Muscle of back (tissue), 13 donors: ENCODE results near the gene FKRP. TPM values are rescaled to one million over a fixed set of nuclear protein-coding genes. Genes with fewer than 3 reads are reported as not detected.
"Not testable (repeated sequence)": the region's sequence is repeated elsewhere in the genome, so short reads cannot be mapped to it uniquely, and the experiment has no call there.

Experiments
- DNase-seq, 3 donors: peaks; one replicate each; pipeline versions ENCODE4 v3.0.0 to v3.0.0-alpha.2; 2013
- long read RNA-seq, 9 donors: transcript quantifications; one replicate each; lab custom pipeline, GENCODE V29; 2026
- polyA plus RNA-seq, 10 donors: library from polyadenylated mRNA; unstranded; fragments of 120-200 nt; gene quantifications; one replicate each; pipeline ENCODE4 v1.2.1, GENCODE V29; 2013; ENCODE audit not compliant: insufficient read length in 10 of 10

FKRP gene, protein sequence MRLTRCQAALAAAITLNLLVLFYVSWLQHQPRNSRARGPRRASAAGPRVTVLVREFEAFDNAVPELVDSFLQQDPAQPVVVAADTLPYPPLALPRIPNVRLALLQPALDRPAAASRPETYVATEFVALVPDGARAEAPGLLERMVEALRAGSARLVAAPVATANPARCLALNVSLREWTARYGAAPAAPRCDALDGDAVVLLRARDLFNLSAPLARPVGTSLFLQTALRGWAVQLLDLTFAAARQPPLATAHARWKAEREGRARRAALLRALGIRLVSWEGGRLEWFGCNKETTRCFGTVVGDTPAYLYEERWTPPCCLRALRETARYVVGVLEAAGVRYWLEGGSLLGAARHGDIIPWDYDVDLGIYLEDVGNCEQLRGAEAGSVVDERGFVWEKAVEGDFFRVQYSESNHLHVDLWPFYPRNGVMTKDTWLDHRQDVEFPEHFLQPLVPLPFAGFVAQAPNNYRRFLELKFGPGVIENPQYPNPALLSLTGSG
- polyA plus RNA-seq = 10 to 100 TPM; 12.5 to 21.1 (median 16.7) TPM
- long read RNA-seq, donor 1, partial matches to known transcripts = 0 of 2 reads
- long read RNA-seq, donor 1, other reads (novel, unspliced or antisense) = 0 of 2 reads
- long read RNA-seq, donor 2, partial matches to known transcripts = 0 of 10 reads
- long read RNA-seq, donor 2, other reads (novel, unspliced or antisense) = 5 of 10 reads
- long read RNA-seq, donor 3 = 0 reads
- long read RNA-seq, donor 4, partial matches to known transcripts = 0 of 1 reads
- long read RNA-seq, donor 4, other reads (novel, unspliced or antisense) = 0 of 1 reads
- long read RNA-seq, donor 5, partial matches to known transcripts = 0 of 6 reads
- long read RNA-seq, donor 5, other reads (novel, unspliced or antisense) = 0 of 6 reads
- long read RNA-seq, donor 6, partial matches to known transcripts = 6 of 15 reads
- long read RNA-seq, donor 6, other reads (novel, unspliced or antisense) = 0 of 15 reads
- long read RNA-seq, donor 7, partial matches to known transcripts = 0 of 3 reads
- long read RNA-seq, donor 7, other reads (novel, unspliced or antisense) = 0 of 3 reads
- long read RNA-seq, donor 8, partial matches to known transcripts = 0 of 1 reads
- long read RNA-seq, donor 8, other reads (novel, unspliced or antisense) = 0 of 1 reads
- long read RNA-seq, donor 9, partial matches to known transcripts = 0 of 1 reads
- long read RNA-seq, donor 9, other reads (novel, unspliced or antisense) = 0 of 1 reads

DNA sequence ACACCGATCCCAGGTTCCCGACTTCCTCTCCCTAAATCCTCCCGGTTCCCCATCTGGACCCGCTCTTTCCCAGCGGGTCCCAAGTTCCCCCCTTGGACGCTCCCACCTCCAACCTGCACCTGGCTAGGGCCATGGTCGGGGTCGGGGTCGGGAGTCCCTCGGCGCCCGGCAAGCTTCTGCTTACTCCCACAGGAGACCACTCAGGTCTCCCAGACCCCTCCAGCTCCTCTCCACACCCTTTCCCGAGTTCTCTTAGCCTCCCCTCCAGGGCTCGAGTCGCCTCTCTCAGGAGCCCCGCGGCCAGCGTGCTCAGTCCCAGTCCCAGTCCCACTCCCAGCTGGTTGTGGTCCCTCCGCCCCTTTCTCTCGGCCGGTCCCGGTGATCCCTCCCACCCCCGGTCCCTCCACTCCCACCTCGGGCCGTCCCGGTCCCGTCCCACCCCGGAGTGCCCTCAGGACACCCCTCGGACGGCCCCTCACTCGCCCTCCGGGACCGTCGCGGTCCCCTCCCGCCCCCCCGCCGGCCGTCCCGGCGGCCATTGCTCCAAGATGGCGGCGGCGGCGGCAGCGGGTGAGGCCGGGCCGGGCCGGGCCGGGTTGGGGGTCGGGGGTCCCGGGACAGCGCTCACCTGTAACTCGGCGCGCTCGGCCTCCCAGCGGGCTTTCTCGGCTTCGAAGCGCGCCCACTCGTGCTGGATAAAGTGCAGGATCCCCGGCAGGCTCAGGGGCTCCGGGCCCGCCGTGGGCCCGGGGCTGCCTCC lies at the start of gene FKRP:
TSS of gene FKRP (plus strand) at position 537 of the 760 bp plus-strand sequence. CDS start 9,394 bp downstream, outside the sequence.
- peak in 1 of 3 donors; percentile 71 for DNase-seq

DNA sequence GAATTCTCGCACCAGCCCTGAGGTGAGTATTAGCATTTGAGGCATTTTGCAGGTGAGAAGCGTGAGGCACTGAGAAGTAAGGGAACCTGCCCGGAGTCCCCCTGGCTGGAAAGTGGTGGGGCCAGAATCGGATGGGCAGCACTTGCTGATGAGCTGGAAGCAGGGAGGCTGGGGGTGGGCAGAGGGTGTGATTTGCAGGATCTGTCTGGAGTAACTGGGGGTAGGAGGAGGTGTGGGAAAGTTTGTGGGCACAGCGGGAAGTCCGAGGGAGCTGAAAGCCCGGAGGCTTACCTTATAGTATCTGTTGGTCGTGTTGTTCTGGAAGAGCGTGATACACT lies 49.0 kb upstream of the FKRP start:
- DNase-seq = no peak

DNA sequence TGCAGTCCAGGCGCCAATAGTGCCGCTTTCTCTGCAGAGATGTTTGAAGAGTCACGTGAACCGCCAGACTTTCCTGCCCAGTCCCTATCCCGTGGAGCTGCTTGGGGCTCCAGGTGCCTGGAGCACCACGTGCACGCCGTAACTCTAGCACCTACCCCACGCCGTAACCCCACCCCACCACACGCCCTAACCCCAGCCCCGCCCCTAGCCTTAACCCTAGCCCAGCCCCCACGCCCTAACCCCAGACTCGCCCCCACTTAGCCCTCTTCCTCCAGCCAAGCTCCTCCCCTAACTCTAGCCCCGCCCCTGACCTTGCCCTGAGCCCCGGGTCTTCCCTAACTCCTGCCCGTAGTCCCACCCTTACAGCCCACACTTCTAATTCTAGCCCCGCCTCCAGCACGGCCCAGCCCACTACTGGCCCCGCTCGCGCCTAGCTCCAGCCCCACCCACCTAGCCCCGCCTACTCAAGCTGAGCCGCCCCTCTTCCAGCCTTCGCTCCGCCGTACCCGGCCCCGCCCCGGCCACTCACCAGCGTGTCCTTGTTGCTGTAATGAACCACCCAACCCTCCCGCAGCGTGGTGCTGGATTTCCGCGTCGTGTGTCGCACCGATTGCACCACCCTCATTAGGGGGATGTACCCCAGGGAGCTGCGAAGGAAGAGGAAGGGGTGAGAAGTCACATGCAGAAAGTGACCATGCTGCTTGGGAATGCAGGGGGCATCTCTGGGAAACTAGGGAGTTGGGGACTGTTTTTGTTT lies 48.5 kb upstream of the FKRP start:
- DNase-seq = peak; percentile 63 to 88 (median 70)

DNA sequence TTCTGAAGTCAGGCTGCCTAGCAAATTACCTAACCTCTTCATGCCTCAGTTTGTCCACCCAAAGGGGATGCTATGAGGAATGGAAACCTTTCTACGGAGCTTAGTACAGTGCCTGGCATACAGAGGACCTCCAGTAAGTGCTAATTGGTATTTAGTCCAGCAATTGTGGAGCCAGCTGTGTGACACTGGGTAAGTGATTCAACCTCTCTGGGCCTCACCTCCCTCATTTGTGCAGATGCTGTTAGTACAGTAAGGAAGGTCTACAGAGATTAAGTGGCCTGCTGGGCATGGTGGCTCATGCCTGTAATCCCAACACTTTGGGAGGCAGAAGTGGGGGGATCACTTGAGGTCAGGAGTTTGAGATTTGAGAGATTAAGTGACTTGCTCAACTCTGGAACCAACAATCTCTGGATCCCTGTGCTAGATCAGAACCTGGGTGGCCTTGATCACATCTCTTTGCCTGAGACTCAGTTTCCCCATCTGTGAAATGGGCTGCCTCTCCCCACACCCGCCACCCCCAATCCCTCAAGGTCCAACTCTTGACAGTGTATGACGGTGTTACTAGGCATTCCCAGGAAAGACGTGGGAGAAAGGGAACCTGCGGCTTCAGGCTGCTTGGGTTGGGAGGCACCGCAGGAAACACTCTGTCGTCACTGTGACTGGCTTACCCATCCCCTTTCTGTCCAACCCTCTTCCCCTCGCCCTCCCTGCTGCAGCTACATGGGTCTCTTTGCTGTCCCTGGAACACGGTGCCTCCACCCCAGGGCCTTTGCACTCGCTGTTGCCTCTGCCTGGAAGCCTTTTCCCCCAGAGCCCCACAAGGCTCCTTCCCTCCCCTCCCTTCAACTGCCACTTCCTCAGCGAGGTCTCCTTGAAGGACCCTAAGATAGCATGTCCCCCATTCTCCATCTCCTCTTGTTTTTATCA lies 47.2 kb upstream of the FKRP start:
- DNase-seq = no peak

DNA sequence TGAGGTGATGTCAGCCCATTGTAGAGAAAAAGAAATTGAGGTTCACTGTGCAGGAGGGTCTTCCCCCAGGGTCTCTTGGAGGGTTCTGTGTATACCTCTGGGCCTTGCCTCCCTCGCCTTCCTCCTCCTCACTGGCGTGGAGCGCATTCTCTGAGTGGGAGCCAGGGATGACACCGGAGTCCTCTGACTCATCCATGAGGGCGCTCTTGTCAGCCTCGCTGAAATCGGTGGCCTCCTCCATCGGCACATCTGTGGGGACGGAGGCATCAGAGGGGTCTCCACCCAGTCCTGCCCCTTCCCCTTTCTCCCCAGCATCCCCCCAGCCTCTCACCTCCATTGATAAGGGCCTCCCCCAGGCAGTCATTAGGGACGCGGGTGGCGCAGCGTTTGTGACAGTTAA lies 45.2 kb upstream of the FKRP start:
- DNase-seq = no peak

DNA sequence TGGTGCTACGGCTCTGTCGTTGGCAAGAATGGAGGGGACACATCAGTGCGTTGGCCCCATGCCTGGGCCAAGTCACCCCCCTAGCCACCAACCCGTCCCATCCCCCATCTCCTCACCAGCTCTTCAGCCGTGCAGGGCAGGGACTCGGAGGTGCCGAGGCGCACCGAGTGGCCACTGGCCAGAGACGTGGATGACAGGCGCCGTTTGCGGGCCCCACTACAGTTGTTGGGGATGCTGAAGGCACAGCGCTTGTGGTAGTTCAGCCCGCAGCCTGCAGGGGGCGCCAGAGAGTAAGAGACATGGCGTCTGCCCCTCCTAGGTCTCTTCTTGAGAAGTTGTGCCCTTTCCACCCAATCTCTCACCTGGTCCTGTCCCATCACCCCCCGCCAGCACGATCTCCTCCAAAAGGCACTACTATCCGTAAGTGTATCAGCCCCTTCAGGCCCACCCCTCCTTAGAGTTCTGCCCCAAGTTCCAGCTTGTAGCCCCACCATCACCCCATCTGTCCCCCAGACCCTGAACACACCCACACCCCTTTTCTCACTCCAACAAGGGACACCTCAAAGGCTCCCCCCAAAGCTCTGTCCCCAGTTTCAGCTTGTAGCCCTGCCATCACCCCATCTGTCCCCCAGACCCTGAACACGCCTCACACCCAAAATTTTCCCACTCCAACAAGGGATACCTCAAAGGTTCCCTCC lies 41.3 kb upstream of the FKRP start:
- DNase-seq = peak in 1 of 3 donors; percentile 66

DNA sequence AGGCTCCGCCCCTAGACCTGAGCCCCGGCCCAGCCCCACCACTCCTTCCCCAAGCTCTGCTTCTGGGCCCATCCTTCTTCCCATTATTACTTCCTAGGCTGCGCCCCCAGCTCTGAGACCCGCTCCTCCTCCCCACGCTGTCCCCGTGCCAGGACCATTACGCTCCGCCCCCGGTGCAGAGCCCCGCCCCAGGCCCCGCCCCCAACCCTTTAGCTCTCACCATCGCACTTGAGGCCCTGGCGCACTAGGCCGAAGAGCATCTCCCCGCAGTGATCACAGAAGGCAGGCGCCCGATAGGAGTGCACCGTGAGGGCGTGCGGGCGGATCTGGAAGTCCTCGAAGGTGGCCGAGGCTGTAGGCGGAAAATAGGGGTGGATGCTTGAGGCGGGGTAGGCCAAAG lies 35.2 kb upstream of the FKRP start:
- no peak for DNase-seq

DNA sequence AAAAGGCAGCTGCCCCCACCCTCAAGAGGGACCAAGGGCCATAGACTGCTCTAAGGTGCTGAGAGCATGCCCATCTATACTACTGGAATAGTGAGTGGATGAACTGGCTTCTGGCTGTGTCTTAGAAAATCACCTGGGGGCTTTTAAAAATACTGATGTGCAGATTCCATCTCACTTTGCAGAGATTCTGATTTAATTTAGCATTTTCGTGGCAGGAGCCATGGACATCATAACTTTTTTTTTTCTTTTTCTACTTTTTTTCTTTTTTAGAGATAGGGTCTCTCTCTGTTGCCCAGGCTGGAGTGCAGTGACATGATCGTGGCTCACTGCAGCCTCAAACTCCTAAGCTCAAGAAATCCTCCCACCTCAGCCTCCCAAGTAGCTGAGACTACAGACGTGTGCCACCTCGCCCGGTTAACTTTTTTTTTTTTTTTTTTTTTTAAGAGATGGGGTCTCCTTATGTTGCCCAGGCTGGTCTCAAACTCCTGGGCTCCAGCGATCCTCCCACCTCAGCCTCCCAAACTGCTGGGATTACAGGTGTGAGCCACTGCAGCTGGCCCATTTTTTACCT lies 33.0 kb upstream of the FKRP start:
- not testable (repeated sequence) for DNase-seq

DNA sequence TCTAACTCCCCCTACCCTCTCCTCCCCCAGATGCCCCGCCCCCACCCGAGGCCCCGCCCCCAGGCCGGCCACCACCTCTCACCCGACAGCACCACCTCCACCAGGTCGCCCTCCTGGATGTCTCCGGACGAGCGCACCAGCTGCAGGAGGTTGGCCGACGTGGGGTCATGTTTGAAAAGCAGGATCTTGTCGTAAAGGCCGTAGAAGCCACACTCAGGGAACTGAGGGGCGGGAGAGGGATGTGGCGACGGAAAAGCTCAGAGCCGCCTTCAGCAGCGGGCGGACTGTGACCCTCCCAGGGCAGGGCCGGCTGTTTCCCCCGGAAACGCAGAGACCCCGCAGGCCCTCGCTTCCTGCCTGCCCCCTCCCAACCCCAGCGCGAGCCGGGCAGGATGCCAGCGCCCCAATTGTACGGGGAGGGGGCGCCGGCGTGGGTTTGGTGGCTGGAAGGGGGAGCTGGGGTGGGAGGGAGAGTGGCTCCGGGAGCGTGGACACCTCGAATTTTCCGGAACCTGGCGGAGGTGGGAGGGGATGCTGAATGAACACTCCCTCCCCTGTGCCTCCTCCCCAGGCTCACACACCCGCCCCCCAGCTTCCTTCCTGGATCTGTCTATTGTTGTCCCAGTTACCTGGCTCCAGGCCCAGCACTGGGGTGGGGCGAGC lies 31.9 kb upstream of the FKRP start:
- peak; percentile 81 to 96 (median 91) for DNase-seq

DNA sequence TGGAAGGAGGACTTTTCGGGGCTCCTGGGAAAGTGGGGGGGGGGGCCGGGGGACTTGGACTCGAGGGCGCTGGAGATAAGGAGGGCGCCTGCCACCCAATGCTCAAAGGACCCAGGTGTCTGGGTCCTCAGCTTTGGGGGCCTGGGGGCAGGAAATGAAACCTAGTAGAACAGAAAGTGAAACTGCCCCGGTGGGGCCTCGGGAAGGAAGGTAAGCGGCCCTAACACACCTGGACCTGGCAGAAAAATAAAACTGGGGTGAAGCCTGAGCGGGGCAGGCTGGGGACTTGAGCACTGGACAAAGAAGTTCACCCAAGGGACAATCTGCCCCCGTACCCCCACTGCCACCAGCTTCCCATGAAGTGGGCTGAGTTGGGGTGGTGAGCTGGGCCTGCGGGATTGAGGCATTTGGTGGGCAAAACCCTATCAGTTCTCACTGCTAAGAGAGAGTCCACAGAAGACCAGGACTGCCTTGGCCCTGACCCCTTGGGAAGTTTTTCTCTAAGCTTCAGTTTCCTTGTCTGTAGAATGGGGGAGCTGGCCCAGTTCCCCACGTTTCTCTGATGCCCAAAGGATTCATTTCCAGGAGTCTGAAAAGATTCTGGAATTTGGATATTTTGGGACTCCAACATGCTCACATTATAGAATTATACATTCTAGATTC lies 31.3 kb upstream of the FKRP start:
- no peak for DNase-seq

DNA sequence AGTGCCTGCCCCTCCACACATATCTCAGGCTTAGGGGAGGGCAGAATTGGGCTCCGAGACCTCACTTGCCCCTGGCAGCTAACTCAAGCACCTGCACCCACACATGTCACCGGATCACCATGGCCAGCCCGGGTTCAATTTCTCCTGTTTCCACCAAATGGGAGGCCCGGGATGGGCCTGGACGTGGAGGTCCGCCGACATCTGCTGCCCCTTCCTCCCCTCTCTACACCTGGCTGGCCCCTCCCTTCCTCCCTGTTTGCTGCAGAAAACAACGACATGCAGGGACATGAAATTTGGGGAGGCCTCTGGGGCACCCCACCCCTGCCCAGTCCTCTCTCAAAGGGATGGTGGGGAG lies 30.3 kb upstream of the FKRP start:
- DNase-seq = no peak

DNA sequence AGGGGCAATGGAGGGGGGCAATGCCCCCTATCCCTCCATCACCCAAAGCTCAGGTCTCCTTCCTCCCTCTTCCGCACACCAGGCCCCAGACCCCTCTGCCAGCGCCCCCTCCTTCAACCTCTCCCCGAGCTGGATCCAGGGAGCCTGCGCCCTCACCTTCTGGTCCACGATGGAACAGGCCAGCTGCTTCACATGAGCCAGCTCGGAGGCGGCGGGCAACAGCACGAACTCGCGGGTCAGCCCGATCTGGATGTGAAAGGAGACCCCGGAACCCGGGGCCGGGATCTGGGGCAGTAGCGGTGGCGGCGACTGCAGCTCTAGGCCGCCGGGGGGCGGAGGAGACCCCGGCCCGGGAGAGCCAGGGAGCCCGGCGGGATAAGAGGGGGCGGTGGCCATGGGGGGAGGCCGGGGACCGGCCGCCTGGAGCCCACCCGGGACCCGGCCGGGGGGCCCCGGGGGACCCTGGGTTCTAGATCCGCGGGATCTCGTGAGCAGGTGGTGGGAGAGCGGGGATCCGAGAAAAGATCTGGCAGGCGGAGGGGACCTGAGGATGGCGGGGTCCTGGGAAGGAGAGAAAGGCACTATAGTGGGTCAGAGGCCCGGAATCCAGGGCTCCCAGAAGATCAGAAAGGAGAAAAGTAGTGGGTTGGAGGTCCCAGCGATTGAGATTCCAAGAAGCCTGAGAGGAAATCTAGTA lies 29.7 kb upstream of the FKRP start:
- peak in 1 of 3 donors; percentile 56 for DNase-seq

DNA sequence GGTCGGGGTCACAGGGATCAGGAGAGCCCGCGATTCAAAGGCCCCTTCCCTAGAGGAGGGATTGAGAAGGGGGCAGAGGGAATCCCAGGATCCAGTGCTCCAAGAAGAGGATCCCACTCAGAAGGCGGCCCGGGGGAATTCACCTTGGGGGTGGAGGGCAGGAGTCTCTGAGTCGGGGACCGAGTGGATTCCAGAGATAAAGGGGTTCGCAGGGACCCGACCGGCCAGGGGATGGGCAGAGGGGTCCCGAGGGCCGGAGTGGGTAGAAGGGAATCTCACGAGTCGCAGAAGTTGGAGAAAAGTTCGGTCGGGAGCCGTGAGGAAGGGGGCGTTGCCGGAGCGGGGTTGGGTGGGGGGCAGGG lies 29.2 kb upstream of the FKRP start:
- no peak for DNase-seq

DNA sequence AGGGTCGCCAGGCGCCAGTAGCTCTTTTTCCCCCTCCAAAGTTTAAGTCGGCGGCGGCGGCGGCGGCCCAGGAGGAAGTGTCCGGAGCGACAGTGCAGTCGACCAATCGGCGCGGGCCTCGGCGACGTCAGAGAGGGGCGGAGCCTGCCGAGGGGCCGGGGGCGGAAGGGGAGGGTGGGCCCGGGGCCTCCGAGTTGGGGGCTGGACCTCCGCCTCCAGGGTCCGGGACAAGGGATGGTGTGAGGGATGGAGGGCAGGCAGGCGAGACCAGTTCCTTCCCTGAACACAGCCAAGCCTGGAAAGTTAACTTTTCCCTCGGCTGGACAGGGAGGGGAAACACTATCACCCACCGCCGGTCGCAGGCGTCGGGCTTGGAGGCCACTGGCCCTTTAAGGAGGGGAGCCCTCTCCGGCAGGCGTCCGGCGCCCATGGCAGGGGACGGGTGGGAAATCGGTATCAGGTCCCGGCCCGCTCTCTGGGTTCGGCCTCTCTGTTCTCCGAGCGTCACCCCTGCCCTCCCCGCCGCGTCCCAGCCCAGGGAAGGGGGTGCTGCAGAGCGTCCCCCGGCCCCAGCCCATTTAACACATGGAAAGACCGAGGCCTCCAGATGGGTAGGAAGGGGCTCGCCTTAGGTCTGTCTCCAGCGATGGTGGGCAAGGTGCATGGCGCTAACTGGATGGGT lies 28.7 kb upstream of the FKRP start, which contains the start of gene PRKD2:
TSS of gene PRKD2 (minus strand) at position 81 of the 682 bp plus-strand sequence. CDS start 744 bp downstream, outside the sequence.
- DNase-seq = peak; percentile 86 to 97 (median 92)

DNA sequence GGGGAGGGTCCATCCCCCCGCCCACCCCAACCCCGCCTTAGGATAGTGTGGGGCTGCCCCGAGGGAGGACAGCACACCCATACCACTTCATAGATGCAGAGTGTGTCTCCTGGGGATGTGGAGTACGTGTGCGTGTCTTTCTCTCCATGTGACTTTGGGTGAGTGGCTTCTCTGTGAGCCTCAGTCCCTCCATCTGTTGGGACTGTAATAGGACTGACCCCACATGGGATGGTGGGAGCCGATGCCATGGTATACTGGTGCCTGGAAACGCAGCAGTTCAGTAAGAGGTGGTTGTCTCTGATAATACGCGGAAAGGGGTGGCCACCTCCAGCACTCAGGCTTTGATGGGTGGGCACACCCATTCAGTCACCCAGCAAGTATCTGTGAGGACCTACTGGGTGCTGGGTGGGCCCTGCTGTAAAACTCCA lies 28.1 kb upstream of the FKRP start:
- DNase-seq = no peak
